SK-N-SH treated with all-trans-retinoic acid at 6 μM for 48 hours (cell line): ENCODE results near the gene TIPRL.

Source experiments
- ESRRG ChIP-seq: fragments of 250-450 bp; sonication (Bioruptor Pico); IDR thresholded peaks from 2 replicates; pipeline ENCODE4 v1.6.1; 2021; ENCODE audit warnings: mild to moderate bottlenecking
- ZFP30 ChIP-seq: fragments of 450-650 bp; formaldehyde crosslinking; IDR thresholded peaks from 2 replicates; pipeline ENCODE4 v1.5.0; 2022; ENCODE audit warnings: mild to moderate bottlenecking, moderate library complexity
- ZNF565 ChIP-seq: fragments of 450-650 bp; formaldehyde crosslinking; conservative IDR thresholded peaks from 2 replicates; pipeline ENCODE4 v1.5.0; 2020; ENCODE audit warnings: low read depth, mild to moderate bottlenecking, moderate library complexity
- TF ChIP-seq, protein P1 (sequence below): fragments of 250-450 bp; sonication (Bioruptor Pico); IDR thresholded peaks from 2 replicates; pipeline ENCODE4 v1.5.1; 2020; ENCODE audit warnings: low read depth, mild to moderate bottlenecking, moderate library complexity
- TF ChIP-seq, protein P2 (sequence below): fragments of 250-450 bp; sonication (Bioruptor Pico); IDR thresholded peaks from 2 replicates; pipeline ENCODE4 v1.8.0; 2020; ENCODE audit warnings: mild to moderate bottlenecking, moderate library complexity, borderline replicate concordance
- TF ChIP-seq, protein P3 (sequence below): fragments of 250-450 bp; sonication (Bioruptor Pico); IDR thresholded peaks from 2 replicates; pipeline ENCODE4 v1.5.1; 2021; ENCODE audit warnings: mild to moderate bottlenecking, moderate library complexity

DNA sequence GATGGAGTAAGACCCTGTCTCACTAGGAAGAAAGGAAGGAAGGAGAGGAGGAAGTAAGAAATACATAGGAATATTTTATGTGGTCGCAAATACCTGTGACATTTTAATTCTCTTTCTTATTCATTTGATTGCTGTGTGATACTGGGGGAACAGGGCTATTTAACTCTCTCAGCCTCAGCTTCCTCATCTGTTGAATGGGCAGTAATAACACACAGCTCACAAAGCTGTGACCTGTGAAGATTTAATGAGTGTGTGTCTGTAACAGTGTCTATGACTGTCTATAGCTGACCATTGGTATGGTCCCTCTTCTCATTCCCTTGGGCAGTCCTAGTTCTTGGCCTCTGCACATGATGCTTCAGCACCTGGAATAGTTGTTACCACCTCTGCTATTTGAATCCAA, 28.5 kb upstream of the TIPRL start:
- TF ChIP-seq, protein P1, sequence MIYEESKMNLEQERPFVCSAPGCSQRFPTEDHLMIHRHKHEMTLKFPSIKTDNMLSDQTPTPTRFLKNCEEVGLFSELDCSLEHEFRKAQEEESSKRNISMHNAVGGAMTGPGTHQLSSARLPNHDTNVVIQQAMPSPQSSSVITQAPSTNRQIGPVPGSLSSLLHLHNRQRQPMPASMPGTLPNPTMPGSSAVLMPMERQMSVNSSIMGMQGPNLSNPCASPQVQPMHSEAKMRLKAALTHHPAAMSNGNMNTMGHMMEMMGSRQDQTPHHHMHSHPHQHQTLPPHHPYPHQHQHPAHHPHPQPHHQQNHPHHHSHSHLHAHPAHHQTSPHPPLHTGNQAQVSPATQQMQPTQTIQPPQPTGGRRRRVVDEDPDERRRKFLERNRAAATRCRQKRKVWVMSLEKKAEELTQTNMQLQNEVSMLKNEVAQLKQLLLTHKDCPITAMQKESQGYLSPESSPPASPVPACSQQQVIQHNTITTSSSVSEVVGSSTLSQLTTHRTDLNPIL (CRISPR knock-in tag) = no peak
- TF ChIP-seq, protein P2, sequence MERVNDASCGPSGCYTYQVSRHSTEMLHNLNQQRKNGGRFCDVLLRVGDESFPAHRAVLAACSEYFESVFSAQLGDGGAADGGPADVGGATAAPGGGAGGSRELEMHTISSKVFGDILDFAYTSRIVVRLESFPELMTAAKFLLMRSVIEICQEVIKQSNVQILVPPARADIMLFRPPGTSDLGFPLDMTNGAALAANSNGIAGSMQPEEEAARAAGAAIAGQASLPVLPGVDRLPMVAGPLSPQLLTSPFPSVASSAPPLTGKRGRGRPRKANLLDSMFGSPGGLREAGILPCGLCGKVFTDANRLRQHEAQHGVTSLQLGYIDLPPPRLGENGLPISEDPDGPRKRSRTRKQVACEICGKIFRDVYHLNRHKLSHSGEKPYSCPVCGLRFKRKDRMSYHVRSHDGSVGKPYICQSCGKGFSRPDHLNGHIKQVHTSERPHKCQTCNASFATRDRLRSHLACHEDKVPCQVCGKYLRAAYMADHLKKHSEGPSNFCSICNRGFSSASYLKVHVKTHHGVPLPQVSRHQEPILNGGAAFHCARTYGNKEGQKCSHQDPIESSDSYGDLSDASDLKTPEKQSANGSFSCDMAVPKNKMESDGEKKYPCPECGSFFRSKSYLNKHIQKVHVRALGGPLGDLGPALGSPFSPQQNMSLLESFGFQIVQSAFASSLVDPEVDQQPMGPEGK (CRISPR knock-in tag) = no peak
- TF ChIP-seq ESRRG (CRISPR knock-in tag) = no peak
- TF ChIP-seq ZNF565 (CRISPR knock-in tag) = no peak
- TF ChIP-seq ZFP30 (CRISPR knock-in tag) = no peak
- TF ChIP-seq, protein P3, sequence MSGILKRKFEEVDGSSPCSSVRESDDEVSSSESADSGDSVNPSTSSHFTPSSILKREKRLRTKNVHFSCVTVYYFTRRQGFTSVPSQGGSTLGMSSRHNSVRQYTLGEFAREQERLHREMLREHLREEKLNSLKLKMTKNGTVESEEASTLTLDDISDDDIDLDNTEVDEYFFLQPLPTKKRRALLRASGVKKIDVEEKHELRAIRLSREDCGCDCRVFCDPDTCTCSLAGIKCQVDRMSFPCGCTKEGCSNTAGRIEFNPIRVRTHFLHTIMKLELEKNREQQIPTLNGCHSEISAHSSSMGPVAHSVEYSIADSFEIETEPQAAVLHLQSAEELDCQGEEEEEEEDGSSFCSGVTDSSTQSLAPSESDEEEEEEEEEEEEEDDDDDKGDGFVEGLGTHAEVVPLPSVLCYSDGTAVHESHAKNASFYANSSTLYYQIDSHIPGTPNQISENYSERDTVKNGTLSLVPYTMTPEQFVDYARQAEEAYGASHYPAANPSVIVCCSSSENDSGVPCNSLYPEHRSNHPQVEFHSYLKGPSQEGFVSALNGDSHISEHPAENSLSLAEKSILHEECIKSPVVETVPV (CRISPR knock-in tag) = no peak
